CD4-positive, alpha-beta T cell treated with Interleukin-21 for 1 hour (primary cell): ENCODE measurements around the gene AK5.
"Not testable (repeated sequence)": the region's sequence is repeated elsewhere in the genome, so short reads cannot be mapped to it uniquely, and the experiment has no call there.

Source experiments
- DNase-seq: peaks from one replicate; pipeline ENCODE4 v3.0.0-alpha.2; 2020

AK5 gene

GRCh38 chr1:77288275-77288674, 6.5 kb downstream of the AK5 start:
- no peak for DNase-seq

GRCh38 chr1:77290576-77290975, 8.8 kb downstream of the AK5 start:
- no peak for DNase-seq

- DNase-seq = no peak
Observed at GRCh38 chr1:77292551-77292950, 10.7 kb downstream of the AK5 start.

GRCh38 chr1:77300566-77300965, 18.7 kb downstream of the AK5 start:
- DNase-seq = no peak

- no peak for DNase-seq
Observed at GRCh38 chr1:77303387-77303786, 21.6 kb downstream of the AK5 start.

GRCh38 chr1:77308889-77309621, 27.2 kb downstream of the AK5 start:
- DNase-seq = no peak

- DNase-seq = no peak
Observed at GRCh38 chr1:77310924-77311323, 29.1 kb downstream of the AK5 start.

- DNase-seq = not testable (repeated sequence)
Observed at GRCh38 chr1:77312364-77312763, 30.5 kb downstream of the AK5 start.

- peak; percentile 37 for DNase-seq
Observed at GRCh38 chr1:77313491-77313890, 31.7 kb downstream of the AK5 start.

GRCh38 chr1:77316006-77316405, 34.2 kb downstream of the AK5 start:
- no peak for DNase-seq

- DNase-seq = no peak
Observed at GRCh38 chr1:77316966-77317365, 35.1 kb downstream of the AK5 start.

GRCh38 chr1:77319036-77319705, 37.4 kb downstream of the AK5 start:
- no peak for DNase-seq

- no peak for DNase-seq
Observed at GRCh38 chr1:77322061-77322900, 40.5 kb downstream of the AK5 start.

- no peak for DNase-seq
Observed at GRCh38 chr1:77333501-77333900, 51.7 kb downstream of the AK5 start.

- DNase-seq = no peak
Observed at GRCh38 chr1:77336729-77337128, 54.9 kb downstream of the AK5 start.

- no peak for DNase-seq
Observed at GRCh38 chr1:77339326-77339725, 57.5 kb downstream of the AK5 start.

- no peak for DNase-seq
Observed at GRCh38 chr1:77341195-77341594, 59.4 kb downstream of the AK5 start.

- DNase-seq = no peak
Observed at GRCh38 chr1:77342745-77343144, 60.9 kb downstream of the AK5 start.

- DNase-seq = no peak
Observed at GRCh38 chr1:77347646-77348045, 65.8 kb downstream of the AK5 start.

- no peak for DNase-seq
Observed at GRCh38 chr1:77348549-77348948, 66.7 kb downstream of the AK5 start.

GRCh38 chr1:77349275-77349674, 67.5 kb downstream of the AK5 start:
- no peak for DNase-seq

- DNase-seq = no peak
Observed at GRCh38 chr1:77350012-77350770, 68.4 kb downstream of the AK5 start.

GRCh38 chr1:77354536-77354935, 72.7 kb downstream of the AK5 start:
- DNase-seq = no peak
